ENCODE results near the gene LUC7L3.

DNA sequence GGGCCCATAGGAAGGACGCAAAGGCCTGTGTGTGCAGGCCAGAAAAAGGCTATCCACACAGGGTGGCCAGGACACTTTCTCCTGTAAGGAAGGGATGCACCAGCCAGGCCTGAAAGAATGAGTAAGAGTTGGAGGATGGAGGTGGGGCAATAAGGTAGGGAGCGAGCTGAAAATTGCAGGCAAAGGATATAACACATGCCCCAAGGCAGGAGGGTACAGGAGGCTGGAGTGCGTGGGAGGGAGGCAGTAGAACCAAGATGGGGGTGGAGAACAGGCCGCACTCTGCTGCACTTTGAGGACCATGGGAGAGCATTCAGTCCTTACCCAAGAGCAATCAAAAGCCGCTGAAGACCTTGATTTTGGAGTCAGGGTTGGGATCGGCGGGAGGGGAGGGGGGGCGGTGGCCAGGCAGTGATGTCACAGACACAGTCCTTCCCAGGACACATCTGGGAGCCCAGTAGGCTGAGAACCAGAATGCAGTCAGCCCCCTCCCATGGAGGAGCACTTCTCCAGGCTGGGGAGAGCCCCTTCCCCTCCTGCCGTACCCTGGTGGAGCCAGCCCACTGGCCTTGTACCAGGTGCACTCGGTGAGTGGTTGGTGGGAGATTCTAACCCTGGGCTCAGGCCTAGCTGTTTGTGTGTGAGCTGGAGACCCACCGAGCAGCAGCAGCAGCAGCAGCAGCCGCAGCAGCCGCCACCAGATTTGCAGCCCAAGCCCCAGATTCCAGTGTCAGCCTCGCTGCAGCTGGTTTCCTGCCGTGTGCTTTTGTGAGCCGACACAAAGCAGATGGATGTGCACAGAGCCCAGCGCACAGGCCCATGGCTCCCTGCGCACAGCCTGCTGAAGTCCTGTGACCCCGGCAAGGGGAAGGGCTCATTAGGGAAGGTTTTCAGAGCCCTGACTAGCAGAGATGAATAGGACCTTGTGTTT lies 29.2 kb upstream of the LUC7L3 start:
- TF ChIP-seq YY1 (IDR thresholded peaks at IDR 0.05; ENCODE audit: insufficient read depth, insufficient read length) (no peak), ZNF274 (IDR thresholded peaks at IDR 0.05; ENCODE audit: low read depth, low read length) (no peak), SUZ12 (IDR thresholded peaks at IDR 0.05; ENCODE audit: extremely low read depth, insufficient read depth, insufficient read length) (no peak)
